Measurements from ENCODE around the gene CNTN5. TPM values are rescaled to one million over a fixed set of nuclear protein-coding genes. Genes with fewer than 3 reads are reported as not detected.

CNTN5 gene
- total and polyA plus RNA-seq, 2 donors (not counting 1 experiment from before 2014, with no cell fraction given): 0.17 TPM; not detected in 1

GRCh38 chr11:100182350-100182749 lies 1161.6 kb downstream of the CNTN5 start:
- Histone ChIP-seq H3K4me2 (ENCODE audit: extremely low read depth, insufficient read depth, low read length) (no peak overlapping the region), H3K9me3 (ENCODE audit: control insufficient read depth, insufficient read depth, low read depth, low read length) (no peaks in the 10 kb centered on the region), H3K9ac (ENCODE audit: insufficient read depth, low read length) (no peak overlapping the region), H4K20me1 (ENCODE audit: control insufficient read depth, extremely low read depth, insufficient read depth, low read length) (no peaks in the 10 kb centered on the region), H3K4me3 (replicated peaks in 1 of 4; ENCODE audit: control extremely low read depth in 1 of 4, insufficient read depth in 1 of 4, low read depth in 3 of 4, low read length in 4 of 4) (no peak overlapping the region), H3K27me3 (ENCODE audit: control insufficient read depth, insufficient read depth, low read length) (no peaks in the 10 kb centered on the region), H3K79me2 (ENCODE audit: control insufficient read depth, insufficient read depth, low read length) (no peaks in the 10 kb centered on the region), H3K36me3 (ENCODE audit: control insufficient read depth, insufficient read depth, low read length) (no peaks in the 10 kb centered on the region), H3K27ac (ENCODE audit: insufficient read depth, low read length) (no peak overlapping the region), H3K4me1 (ENCODE audit: control insufficient read depth, extremely low read depth, insufficient read depth, low read length) (no peaks in the 10 kb centered on the region), H2AFZ (ENCODE audit: low read length) (no peak overlapping the region)
- DNase-seq (ENCODE audit: low read depth in 2 of 2): no peak
- TF ChIP-seq CTCF (conservative IDR thresholded peaks at IDR 0.05 in 1 of 2, IDR thresholded peaks at IDR 0.05 in 1 of 2; ENCODE audit: low read depth in 1 of 2, low read length in 2 of 2): no peak
- TF ChIP-seq EZH2 (IDR thresholded peaks at IDR 0.05; ENCODE audit: low read length, missing control alignments): no peak

GRCh38 chr11:100182927-100183326 lies 1162.2 kb downstream of the CNTN5 start:
- H3K9ac ChIP-seq (ENCODE audit: insufficient read depth, low read length): no peak overlapping the region
- H4K20me1 ChIP-seq (ENCODE audit: control insufficient read depth, extremely low read depth, insufficient read depth, low read length): no peaks in the 10 kb centered on the region
- no peaks in the 10 kb centered on the region for H3K9me3 ChIP-seq (ENCODE audit: control insufficient read depth, insufficient read depth, low read depth, low read length)
- no peaks in the 10 kb centered on the region for H3K27me3 ChIP-seq (ENCODE audit: control insufficient read depth, insufficient read depth, low read length)
- TF ChIP-seq EZH2 (IDR thresholded peaks at IDR 0.05; ENCODE audit: low read length, missing control alignments) (no peak), CTCF (conservative IDR thresholded peaks at IDR 0.05 in 1 of 2, IDR thresholded peaks at IDR 0.05 in 1 of 2; ENCODE audit: low read depth in 1 of 2, low read length in 2 of 2) (no peak)
- no peak for DNase-seq (ENCODE audit: low read depth in 2 of 2)
- H3K36me3 ChIP-seq (ENCODE audit: control insufficient read depth, insufficient read depth, low read length): no peaks in the 10 kb centered on the region
- no peak overlapping the region for H3K4me2 ChIP-seq (ENCODE audit: extremely low read depth, insufficient read depth, low read length)
- H2AFZ ChIP-seq (ENCODE audit: low read length): no peak overlapping the region
- H3K79me2 ChIP-seq (ENCODE audit: control insufficient read depth, insufficient read depth, low read length): no peaks in the 10 kb centered on the region
- no peak overlapping the region for H3K4me3 ChIP-seq (replicated peaks in 1 of 4; ENCODE audit: control extremely low read depth in 1 of 4, insufficient read depth in 1 of 4, low read depth in 3 of 4, low read length in 4 of 4)
- no peak overlapping the region for H3K27ac ChIP-seq (ENCODE audit: insufficient read depth, low read length)
- no peaks in the 10 kb centered on the region for H3K4me1 ChIP-seq (ENCODE audit: control insufficient read depth, extremely low read depth, insufficient read depth, low read length)

- H2AFZ ChIP-seq (ENCODE audit: low read length): no peak overlapping the region
- no peaks in the 10 kb centered on the region for H3K4me1 ChIP-seq (ENCODE audit: control insufficient read depth, extremely low read depth, insufficient read depth, low read length)
- no peaks in the 10 kb centered on the region for H3K27me3 ChIP-seq (ENCODE audit: control insufficient read depth, insufficient read depth, low read length)
- no peaks in the 10 kb centered on the region for H3K79me2 ChIP-seq (ENCODE audit: control insufficient read depth, insufficient read depth, low read length)
- no peak overlapping the region for H3K4me3 ChIP-seq (replicated peaks in 1 of 4; ENCODE audit: control extremely low read depth in 1 of 4, insufficient read depth in 1 of 4, low read depth in 3 of 4, low read length in 4 of 4)
- H3K4me2 ChIP-seq (ENCODE audit: extremely low read depth, insufficient read depth, low read length): no peak overlapping the region
- TF ChIP-seq EZH2 (IDR thresholded peaks at IDR 0.05; ENCODE audit: low read length, missing control alignments): no peak
- TF ChIP-seq CTCF (conservative IDR thresholded peaks at IDR 0.05 in 1 of 2, IDR thresholded peaks at IDR 0.05 in 1 of 2; ENCODE audit: low read depth in 1 of 2, low read length in 2 of 2): no peak
- H3K9ac ChIP-seq (ENCODE audit: insufficient read depth, low read length): no peak overlapping the region
- no peaks in the 10 kb centered on the region for H4K20me1 ChIP-seq (ENCODE audit: control insufficient read depth, extremely low read depth, insufficient read depth, low read length)
- H3K36me3 ChIP-seq (ENCODE audit: control insufficient read depth, insufficient read depth, low read length): no peaks in the 10 kb centered on the region
- H3K9me3 ChIP-seq (ENCODE audit: control insufficient read depth, insufficient read depth, low read depth, low read length): no peaks in the 10 kb centered on the region
- DNase-seq (ENCODE audit: low read depth in 2 of 2): no peak
- no peak overlapping the region for H3K27ac ChIP-seq (ENCODE audit: insufficient read depth, low read length)
These were observed 1164.8 kb downstream of the CNTN5 start for GRCh38 chr11:100185588-100185987.
